DND-41 (cell line): ENCODE measurements around the gene RASGRF1.
"Not testable (repeated sequence)": the region's sequence is repeated elsewhere in the genome, so short reads cannot be mapped to it uniquely, and the experiment has no call there.

Experiments
- ATAC-seq: fragments of 200-7000 bp; cut with Tn5 transposase; 3 replicates; pipeline ENCODE4 v1.9.1; 2021; ENCODE audit warnings: low read depth; ENCODE audit not compliant: insufficient read depth
- DNase-seq: peaks from one replicate; pipeline ENCODE4 v3.0.0-alpha.2; 2020
- H2AFZ ChIP-seq: 2 replicates; pipeline ENCODE4 v1.6.0; 2012; ENCODE audit warnings: low read depth, low read length
- H3K27ac ChIP-seq: 2 replicates; pipeline ENCODE4 v1.5.1; 2012; ENCODE audit warnings: low read length, inconsistent platforms
- H3K27me3 ChIP-seq: fragments of 200-600 bp; sonication (generic); 2 replicates; pipeline ENCODE4 v1.6.0; 2012; ENCODE audit warnings: low read length, mild to moderate bottlenecking, inconsistent platforms; ENCODE audit not compliant: insufficient read depth, poor library complexity
- H3K36me3 ChIP-seq: 2 replicates; pipeline ENCODE4 v1.5.1; 2012; ENCODE audit warnings: low read length, inconsistent platforms; ENCODE audit not compliant: insufficient read depth
- H3K4me1 ChIP-seq: 2 replicates; pipeline ENCODE4 v1.5.1; 2012; ENCODE audit warnings: mild to moderate bottlenecking, low read length; ENCODE audit not compliant: insufficient read depth
- H3K4me2 ChIP-seq: 2 replicates; pipeline ENCODE4 v1.6.0; 2012; ENCODE audit warnings: mild to moderate bottlenecking, moderate library complexity, low read length, inconsistent platforms; ENCODE audit not compliant: insufficient read depth
- H3K4me3 ChIP-seq, 2 experiments: fragments of 200-600 bp in 1 of 2; shearing (Covaris generic) in 1 of 2; 2 replicates each; pipeline ENCODE4 v1.5.1; 2012 to 2016; ENCODE audit warnings: inconsistent platforms in 2 of 2, low read length in 2 of 2, mild to moderate bottlenecking in 2 of 2, low read depth in 1 of 2, moderate library complexity in 1 of 2
- H3K79me2 ChIP-seq: 2 replicates; pipeline ENCODE4 v1.6.0; 2012; ENCODE audit warnings: low read length, inconsistent platforms; ENCODE audit not compliant: insufficient read depth
- H3K9ac ChIP-seq: 2 replicates; pipeline ENCODE4 v1.6.0; 2012; ENCODE audit warnings: low read depth, mild to moderate bottlenecking, inconsistent platforms, low read length, moderate library complexity
- H3K9me3 ChIP-seq: 2 replicates; pipeline ENCODE4 v1.5.1; 2012; ENCODE audit warnings: low read length, moderate library complexity, mild to moderate bottlenecking, inconsistent platforms; ENCODE audit not compliant: insufficient read depth, severe bottlenecking
- H4K20me1 ChIP-seq: 2 replicates; pipeline ENCODE4 v1.6.0; 2012; ENCODE audit warnings: low read length; ENCODE audit not compliant: insufficient read depth
- CTCF ChIP-seq: IDR thresholded peaks from 2 replicates; pipeline ENCODE4 v1.5.1; 2012; ENCODE audit warnings: borderline replicate concordance, low read length, moderate library complexity, mild to moderate bottlenecking; ENCODE audit not compliant: poor library complexity, severe bottlenecking; ENCODE audit errors: extremely low read depth
- EZH2 ChIP-seq: IDR thresholded peaks from 3 replicates; pipeline ENCODE4 v1.6.1; 2012; ENCODE audit warnings: borderline replicate concordance, low read depth, mild to moderate bottlenecking, moderate library complexity, low read length, inconsistent platforms; ENCODE audit not compliant: severe bottlenecking

RASGRF1 gene

GRCh38 chr15:79116771-79117170 lies 26.2 kb upstream of the RASGRF1 start:
- Histone ChIP-seq H3K9me3 (no peaks in the 10 kb centered on the region), H3K27ac (no peak overlapping the region), H3K4me3 (no peak overlapping the region), H3K4me2 (no peak overlapping the region), H3K27me3 (no peaks in the 10 kb centered on the region), H3K79me2 (no peaks in the 10 kb centered on the region), H3K9ac (no peak overlapping the region), H4K20me1 (no peaks in the 10 kb centered on the region), H2AFZ (no peak overlapping the region), H3K4me1 (no peaks in the 10 kb centered on the region), H3K36me3 (no peaks in the 10 kb centered on the region)
- TF ChIP-seq EZH2 (no peak), CTCF (no peak)
- ATAC-seq (no peak), DNase-seq (no peak)

GRCh38 chr15:79115986-79116665 lies 25.5 kb upstream of the RASGRF1 start:
- Histone ChIP-seq H3K4me2 (no peak overlapping the region), H3K27me3 (no peaks in the 10 kb centered on the region)

GRCh38 chr15:79113831-79114230 lies 23.3 kb upstream of the RASGRF1 start:
- Histone ChIP-seq H3K4me1 (no peaks in the 10 kb centered on the region), H3K4me3 (no peak overlapping the region), H3K9ac (no peak overlapping the region), H3K27ac (no peak overlapping the region), H3K36me3 (no peaks in the 10 kb centered on the region), H3K4me2 (no peak overlapping the region), H3K27me3 (no peaks in the 10 kb centered on the region), H3K9me3 (no peaks in the 10 kb centered on the region), H3K79me2 (no peaks in the 10 kb centered on the region), H4K20me1 (no peaks in the 10 kb centered on the region), H2AFZ (no peak overlapping the region)
- DNase-seq (no peak), ATAC-seq (no peak)
- TF ChIP-seq CTCF = no peak
- TF ChIP-seq EZH2 = no peak

More at GRCh38 chr15:79115986-79116665, 25.5 kb upstream of the RASGRF1 start:
- no peaks in the 10 kb centered on the region for H3K36me3 ChIP-seq
- no peak overlapping the region for H3K27ac ChIP-seq
- H3K4me3 ChIP-seq = no peak overlapping the region
- H3K9me3 ChIP-seq = no peaks in the 10 kb centered on the region
- no peak overlapping the region for H2AFZ ChIP-seq
- ATAC-seq (no peak), DNase-seq (no peak)
- H4K20me1 ChIP-seq = no peaks in the 10 kb centered on the region
- H3K9ac ChIP-seq = no peak overlapping the region
- TF ChIP-seq CTCF (no peak), EZH2 (no peak)
- H3K79me2 ChIP-seq = no peaks in the 10 kb centered on the region
- H3K4me1 ChIP-seq = no peaks in the 10 kb centered on the region

- H3K4me2 ChIP-seq, H3K4me1 ChIP-seq, H3K27ac ChIP-seq, H4K20me1 ChIP-seq, ATAC-seq, H3K9me3 ChIP-seq, DNase-seq, H3K4me3 ChIP-seq, H3K27me3 ChIP-seq, H2AFZ ChIP-seq, H3K79me2 ChIP-seq, H3K36me3 ChIP-seq, H3K9ac ChIP-seq: not testable (repeated sequence)
Observed at GRCh38 chr15:79111404-79111803, 20.8 kb upstream of the RASGRF1 start.
